Activated CD4-positive, alpha-beta T cell treated with anti-CD3 and anti-CD28 coated beads for 48 hours (primary cell): Measurements from ENCODE around the gene ABHD17C.

Experiments
- DNase-seq: peaks from one replicate; pipeline ENCODE4 v3.0.0-alpha.2; 2020

Gene ABHD17C

DNA sequence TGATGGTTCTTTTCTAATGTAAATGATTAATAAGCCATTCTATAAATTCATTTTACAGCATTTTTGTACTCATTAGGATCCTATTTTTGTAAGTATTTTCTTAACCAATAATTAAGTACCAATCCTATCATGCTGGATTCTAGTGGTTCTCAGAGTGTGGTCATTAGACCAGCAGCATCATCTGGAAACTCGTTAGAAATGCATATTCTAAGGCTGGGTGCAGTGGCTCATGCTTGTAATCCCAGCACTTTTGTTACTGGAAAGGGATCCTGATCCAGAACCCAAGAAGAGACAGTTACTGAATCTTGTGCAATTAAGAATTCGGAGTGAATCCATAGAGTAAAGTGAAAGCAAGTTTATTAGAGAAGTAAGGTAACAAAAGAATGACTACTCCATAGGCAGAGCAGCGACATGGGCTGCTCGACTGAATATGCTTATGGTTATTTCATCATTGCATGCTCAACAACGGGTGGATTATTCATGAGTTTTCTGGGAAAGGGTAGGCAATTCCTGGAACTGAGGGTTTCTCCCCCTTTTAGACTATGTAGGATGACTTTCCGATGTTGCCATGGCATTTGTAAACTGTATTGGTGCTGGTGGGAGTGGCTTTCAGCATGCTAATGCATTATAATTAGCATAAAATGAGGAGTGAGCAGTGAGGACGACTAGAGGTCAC, 74.2 kb downstream of the ABHD17C start:
- DNase-seq = no peak

- no peak for DNase-seq
Observed at GRCh38 chr15:80769829-80770705, 75.0 kb downstream of the ABHD17C start.

GRCh38 chr15:80773122-80773551, 78.0 kb downstream of the ABHD17C start:
- DNase-seq = no peak

DNA sequence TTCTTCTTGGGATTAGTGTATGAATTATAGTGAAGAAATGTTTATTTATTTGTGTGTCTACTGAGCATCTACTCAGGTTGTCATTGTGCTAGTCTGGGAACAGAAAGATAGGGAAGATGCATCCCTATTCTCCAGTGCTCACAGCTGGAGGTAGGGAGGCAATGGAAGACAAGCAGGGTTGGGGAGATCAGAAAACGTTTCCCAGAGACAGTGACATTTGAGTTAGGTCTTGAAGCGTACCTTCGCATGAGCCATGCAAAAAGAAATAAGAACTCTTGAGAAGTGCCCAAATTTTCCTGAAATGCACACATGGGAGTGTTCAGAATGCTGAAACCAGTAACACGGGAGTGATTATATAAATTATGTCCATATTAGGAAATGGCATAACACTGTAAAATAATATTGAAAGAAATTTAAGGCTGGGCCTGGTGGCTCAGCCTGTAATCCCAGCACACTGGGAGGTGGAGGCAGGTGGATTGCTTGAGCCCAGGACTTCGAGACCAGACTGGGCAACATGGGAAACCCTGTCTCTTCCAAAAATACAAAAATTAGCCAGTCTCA, 78.8 kb downstream of the ABHD17C start:
- DNase-seq = no peak

DNA sequence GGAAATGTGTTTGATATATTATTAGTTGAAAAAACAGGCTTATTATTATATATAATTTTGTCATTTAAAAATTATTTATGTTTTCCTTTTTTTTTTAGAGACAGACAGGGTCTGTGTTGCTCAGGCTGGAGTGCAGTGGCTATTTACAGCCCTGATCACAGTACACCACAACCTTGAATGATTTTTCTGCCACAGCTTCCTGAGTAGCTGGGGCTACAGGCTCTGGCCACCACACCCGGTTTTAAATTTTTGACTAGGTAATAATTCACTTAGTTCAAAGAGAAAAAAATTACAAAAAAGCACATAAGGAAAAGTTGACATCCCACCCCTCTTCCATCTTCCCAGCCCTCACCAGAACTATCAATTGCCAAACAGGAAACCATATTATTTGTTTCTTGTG, 79.4 kb downstream of the ABHD17C start:
- DNase-seq = no peak

- DNase-seq = no peak
Observed at GRCh38 chr15:80775338-80775737, 80.2 kb downstream of the ABHD17C start.

DNA sequence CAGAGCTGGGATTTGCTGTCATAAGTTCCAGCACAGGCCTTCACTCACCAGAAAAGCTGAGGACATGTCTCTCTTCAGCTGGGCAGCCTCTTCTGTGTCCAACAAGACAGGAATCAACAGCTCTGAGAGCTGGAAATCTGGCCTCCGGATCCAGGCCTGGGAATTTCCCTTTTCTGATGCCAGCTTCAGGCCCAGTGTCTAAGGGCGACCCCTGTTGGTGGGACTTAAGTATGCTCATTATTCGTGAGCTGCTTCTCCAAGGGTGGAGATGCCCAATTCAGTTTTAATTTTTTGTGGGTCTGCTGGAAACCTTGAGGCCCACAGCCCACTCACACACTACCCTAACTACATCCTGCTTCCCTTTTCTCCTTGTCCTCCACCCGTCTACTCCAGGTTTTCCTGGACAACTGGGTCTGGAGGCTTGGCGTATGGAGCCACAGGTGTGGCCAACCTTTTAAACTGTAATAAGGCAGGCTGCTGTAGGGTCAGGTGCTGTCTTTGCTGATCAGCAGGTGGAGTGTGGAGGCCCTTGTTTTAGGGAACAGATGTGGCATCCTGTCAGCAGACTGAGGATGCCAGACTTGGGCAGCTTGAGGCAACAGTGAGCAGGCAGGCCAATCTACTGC, 81.4 kb downstream of the ABHD17C start:
- peak; percentile 78 for DNase-seq

DNA sequence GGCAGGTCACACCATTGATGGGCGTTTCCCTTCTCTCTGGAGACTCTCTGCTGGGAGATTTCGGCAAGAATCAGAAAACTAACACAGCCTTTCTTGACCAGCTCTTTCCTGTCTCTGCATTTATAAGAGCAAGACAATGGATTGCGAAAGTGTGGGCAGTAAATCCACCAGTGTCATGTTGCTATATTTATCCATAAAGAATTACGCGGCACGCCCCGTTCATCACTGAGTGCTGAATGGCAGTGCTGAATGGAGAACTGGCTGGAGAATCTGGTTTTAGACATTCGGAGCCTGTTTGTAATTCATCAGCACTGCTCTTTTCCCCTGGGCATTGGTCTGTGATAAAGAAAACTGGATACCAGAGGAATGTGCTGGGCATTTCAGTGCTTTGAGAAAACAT, 82.0 kb downstream of the ABHD17C start:
- DNase-seq = no peak

- DNase-seq = no peak
Observed at GRCh38 chr15:80777826-80778620, 82.9 kb downstream of the ABHD17C start.

DNA sequence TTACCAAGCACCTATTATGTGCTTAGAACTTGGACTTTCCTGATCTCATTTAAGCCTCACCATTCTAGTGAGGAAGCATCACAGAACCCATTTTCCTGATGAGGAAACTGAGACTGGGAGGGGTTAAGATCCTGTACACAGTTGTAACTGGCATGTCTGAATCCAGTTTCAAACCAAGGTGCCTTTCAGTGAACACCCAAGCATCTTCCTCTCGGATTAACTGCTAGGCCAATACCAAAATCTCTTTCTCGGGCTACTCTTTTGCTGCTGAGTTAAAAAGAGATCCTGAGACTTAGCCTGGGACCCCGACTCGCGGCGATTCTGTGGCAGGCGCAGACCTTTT, 83.5 kb downstream of the ABHD17C start:
- DNase-seq = no peak

- peak; percentile 81 for DNase-seq
Observed at GRCh38 chr15:80778964-80779657, 84.0 kb downstream of the ABHD17C start, which contains the start of gene CEMIP. TSS of gene CEMIP (plus strand) at chr15:80779370. CDS start at chr15:80873880, 94,510 bp downstream.

DNA sequence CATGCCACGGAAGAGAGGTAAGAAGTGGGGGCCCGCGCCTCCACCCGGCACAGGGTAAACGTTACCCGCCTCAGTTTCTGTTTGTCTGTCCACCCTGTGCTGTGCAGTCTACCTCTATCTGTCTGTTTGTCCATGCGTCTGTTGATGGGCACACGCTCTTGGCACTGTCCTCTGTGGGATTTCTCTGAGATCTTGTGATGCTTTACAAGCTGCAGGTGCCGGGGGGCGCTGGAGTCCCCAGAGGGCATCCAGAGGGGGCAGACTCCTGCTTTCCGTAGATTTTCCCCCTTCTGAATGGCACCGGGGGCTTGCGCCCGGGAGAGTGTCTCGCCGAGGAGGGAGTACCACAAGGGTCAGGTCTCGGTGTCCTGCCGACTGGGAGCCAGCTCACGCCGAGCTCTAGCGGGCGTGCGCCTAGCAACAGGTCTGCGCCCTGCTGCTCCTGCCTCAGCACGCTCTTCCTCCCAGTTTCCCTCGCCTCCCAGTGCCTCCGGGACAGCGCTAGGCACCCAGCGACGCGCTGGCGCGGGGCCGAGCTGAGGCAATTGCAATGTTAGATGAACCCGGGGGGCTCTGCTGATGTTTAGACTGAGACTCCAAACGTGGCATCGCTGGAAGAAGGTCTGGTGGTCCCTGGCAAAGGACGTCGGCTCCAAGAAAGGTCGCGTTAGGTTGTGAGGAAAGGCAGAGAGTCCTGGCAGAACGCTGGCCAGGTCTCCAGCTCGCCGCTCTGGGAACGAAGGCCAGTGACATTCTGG, 84.7 kb downstream of the ABHD17C start:
- no peak for DNase-seq

DNA sequence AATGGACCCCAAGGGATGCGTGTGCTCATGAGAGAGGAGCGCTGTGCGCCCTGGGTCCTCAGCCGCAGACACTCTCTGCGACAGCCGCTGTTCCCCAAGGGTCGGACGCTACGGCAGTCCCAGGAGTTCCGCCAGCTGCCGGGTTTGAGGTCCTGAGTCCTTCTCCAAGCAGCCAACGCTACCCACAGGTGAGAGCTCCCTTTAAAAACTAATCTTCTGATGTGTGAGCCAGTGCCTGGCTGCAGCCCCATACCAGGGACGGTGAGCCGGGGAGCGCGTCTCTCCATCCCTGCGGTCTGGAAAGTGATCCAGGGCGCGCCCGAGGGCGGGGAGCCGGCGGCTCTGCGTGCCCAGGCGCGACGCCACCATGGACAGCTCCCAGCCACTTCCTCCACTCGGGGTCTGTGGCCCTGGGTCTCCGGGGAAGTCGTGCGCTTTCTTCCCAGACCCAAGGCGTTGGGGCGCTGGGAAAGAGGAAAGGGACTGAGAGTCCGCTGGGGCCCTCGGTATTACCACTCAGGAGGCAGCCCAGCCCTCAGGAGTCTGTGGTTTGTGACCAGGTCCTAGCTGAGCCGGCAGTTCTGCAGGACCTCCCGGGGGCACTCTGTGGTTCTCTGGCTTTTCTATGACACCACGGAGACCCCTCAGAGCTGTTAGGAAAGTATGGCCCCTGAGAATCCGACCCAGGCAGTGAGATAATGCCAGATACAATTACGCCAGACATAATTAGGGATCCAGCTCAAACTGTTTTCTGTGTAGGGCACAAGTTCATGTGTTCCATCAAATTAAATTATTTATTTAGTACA, 85.5 kb downstream of the ABHD17C start:
- peak; percentile 55 for DNase-seq

DNA sequence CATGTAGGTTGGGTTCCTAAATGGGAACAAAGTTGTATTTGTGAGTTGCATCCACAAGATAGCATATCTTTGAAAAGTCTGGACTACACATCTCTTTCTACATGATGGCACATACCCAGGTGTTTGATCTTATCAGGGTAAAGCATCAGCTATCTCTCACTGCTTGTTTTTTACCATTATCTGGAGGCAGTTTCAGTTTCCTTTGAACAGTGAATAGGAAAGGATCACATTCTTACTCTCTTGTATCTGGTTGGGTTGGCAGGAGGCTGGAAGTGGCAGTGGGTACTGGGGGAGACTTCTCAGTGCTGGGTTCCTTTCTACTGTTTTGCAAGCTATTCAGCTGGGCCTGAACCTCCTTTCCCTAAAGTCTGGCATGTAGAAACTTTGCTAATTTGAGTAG, 88.2 kb downstream of the ABHD17C start:
- no peak for DNase-seq

- DNase-seq = no peak
Observed at GRCh38 chr15:80785335-80785734, 90.2 kb downstream of the ABHD17C start.

- no peak for DNase-seq
Observed at GRCh38 chr15:80785811-80786354, 90.8 kb downstream of the ABHD17C start.

DNA sequence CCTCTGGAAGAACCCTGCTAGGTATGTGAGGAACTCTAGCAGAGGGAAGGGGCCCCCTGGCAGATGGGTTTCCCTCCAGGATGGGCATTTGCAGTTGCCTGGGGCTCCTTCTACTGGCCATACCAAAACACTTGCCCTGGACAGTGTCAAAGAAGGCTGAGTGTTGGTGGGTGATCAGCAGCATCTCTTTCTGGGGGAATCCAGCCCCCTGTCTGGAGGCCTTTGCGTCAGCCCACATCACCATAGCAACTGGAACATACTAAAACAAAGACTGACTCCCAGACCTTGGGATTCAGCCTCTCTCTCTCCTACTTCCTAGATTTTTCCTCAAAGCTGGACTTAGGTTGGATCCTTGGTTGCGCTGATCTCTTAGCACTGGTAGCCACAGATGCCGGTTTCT, 92.2 kb downstream of the ABHD17C start:
- DNase-seq = no peak

DNA sequence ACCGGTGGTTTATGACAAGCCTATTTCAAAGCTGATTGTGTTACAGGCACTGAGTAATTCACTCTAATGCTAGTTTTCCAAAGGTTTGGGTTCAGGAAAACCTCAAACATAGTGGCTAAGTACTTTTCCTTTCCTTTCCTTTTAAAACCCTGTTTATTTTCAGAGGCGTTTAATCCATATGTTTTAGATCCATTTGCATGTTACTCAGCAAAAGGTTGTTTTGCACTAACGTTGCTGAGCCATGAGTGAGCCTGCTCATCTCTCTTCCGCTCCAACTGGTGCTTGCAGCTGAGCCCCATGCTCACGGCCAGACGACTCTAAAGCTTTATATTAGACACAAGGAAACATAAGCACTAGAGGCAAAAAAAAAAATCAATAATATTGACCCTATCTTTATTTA, 93.4 kb downstream of the ABHD17C start:
- no peak for DNase-seq

GRCh38 chr15:80789296-80789695, 94.2 kb downstream of the ABHD17C start:
- no peak for DNase-seq

DNA sequence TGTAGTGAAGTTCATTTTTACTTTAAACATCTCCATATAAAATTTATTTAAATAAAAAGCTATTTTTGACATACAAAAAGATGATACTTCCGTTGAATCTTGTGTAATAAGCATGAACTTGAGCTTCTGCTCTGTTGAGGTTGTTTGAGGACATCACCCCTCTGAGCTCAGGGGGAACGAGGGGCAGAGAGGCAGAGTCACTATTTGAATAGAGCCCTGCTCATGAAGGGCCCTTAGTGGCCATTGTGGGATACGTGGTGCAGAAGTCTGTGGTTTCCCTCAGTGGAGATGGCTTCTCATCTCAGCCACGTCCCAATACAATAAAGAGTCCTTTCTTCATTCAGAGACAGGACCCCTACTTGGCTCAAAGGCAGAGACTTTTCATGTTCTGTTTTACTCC, 94.7 kb downstream of the ABHD17C start:
- DNase-seq = no peak
